HG03571 (cell line): ENCODE data around the gene SUCO.

Source experiments
- ATAC-seq: cut with Tn5 transposase; IDR thresholded peaks from one replicate; pipeline ENCODE4 v1.9.1; 2021; ENCODE audit not compliant: unreplicated experiment

SUCO gene

GRCh38 chr1:172641492-172641891 lies 108.5 kb downstream of the SUCO start:
- no peak for ATAC-seq

- ATAC-seq: no peak
Observed at GRCh38 chr1:172642970-172643369, 110.0 kb downstream of the SUCO start.

DNA sequence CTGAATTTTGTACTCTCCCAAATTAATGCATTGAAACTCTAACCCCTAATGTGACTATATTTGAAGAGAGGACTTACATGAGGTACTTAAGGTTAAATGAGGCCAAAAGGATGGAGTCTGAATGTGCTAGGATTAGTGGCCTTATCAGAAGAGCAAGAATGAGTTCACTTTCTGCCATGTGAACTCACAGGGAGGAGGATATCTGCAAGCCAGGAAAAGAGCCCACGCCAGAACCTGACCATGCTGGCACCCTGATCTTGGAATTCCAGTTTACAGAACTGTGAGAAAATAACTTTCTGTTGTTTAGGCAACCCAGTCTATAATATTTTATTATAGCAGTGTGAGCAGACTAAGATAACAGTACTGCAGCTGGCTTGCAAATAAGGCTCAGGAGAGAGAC lies 113.7 kb downstream of the SUCO start:
- no peak for ATAC-seq

- ATAC-seq: no peak
Observed at GRCh38 chr1:172647110-172647564, 114.2 kb downstream of the SUCO start.

- ATAC-seq: no peak
Observed at GRCh38 chr1:172647987-172648386, 115.0 kb downstream of the SUCO start.

DNA sequence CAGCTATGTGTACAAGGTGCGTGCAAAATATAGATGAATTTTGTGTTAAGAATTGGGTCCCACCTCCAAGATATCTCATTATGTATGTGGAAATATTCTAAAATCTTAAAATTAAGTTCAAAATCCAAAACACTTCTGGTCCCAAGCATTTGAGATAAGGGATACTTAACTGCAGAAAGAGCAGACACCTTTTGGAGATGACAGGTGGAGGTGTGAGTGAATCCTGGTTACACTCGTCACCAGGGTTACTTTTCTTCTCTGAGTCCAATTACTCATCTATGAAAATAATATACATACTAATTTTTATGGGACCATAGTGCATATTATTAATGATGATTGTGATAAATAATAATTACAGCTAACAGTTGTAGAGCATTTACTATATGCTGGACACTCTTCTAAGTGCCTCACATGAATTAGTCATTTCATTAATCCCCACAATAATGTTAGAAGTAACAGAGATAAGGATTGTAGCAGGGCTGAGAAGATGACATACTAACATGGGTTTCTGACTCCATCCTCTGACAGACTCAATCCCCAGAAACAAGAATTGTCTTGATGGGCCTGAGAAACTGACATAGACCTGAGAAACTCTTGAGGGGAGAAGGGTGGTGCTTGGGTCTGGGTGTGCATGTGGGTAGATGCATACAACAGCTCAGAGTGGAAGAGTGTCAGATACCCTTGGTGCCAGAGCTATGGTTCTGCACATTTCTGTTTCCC lies 117.7 kb downstream of the SUCO start:
- ATAC-seq: no peak

GRCh38 chr1:172653015-172653709 lies 120.2 kb downstream of the SUCO start:
- no peak for ATAC-seq

DNA sequence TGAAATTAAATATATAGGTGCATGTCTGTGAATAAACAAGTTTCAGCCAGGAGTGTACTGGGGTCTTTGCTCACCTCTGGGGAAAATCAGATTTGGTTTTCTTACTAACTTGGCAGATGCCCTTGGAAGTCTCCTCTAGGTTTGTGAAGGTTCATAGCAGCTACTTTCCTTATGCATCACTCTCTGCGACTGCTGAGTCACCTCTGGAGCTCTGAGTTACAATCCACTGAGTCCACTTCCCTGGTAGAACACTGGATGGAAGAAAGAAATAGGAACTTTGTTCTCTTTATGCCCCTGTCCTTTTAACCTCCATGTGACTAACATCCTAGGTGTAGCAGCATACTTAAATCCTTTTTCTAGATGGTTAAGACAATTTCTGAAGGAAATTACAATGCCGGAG lies 121.6 kb downstream of the SUCO start:
- no peak for ATAC-seq

DNA sequence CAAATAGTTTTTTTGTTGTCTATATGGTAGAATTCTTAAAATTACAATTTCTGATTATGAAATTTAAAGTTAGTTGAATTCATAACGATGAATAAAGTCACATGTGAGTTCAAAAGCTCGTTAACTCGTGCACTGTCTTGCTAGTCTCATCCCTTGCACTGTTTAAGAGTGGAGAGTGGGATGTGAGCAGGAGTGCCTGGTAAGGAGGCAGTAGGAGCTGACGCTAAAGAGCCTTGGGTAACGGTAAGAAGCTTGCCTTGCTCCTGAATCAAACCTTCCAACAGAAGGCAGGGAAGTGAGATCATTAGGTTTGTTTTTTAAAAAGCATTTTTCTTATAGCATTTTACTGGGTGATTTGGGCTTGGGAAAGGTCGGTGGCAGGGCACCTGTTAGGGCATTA lies 123.6 kb downstream of the SUCO start:
- no peak for ATAC-seq

DNA sequence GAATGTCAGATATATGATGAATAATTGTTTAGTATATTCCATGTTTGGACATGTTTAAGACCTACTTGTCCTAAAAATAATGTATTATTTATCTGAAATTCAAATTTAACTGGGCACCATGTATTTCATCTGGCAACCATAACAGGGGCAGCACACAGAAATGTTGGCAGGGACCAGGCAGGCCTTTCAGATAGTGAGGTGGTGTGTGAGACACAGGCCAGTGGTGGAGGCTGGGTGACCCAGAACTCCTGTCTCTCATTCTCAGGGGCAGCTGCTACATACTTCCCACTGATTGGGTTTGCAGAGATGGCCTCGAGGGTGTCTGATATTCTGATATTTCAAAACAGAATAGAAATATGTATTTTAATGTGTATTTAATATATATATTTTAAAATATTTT lies 124.6 kb downstream of the SUCO start:
- no peak for ATAC-seq

GRCh38 chr1:172658871-172659453 lies 126.0 kb downstream of the SUCO start, which contains the start of gene FASLG:
Gene FASLG, plus strand, starts transcription at chr1:172659103. Its CDS starts 99 bp downstream, at chr1:172659202.
- no peak for ATAC-seq

DNA sequence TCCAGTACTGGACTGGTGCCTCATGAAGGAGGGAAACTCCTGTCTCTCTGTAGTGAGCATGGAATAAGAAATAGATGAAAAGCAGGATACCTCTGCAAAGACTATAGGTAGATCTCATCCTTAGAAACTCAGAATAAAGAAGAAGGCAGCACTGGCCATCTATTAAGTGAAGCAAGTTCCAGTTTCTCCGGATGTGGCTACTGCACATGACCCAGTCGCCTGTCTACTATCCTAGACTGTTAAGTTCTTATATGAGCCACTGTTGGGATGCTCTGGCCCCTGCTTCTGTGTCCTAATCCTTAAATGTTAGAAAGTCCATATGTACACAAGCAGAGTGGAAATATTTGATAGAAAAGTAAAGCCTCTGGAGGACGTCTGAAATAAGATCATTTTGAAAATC lies 128.2 kb downstream of the SUCO start:
- no peak for ATAC-seq
